Muscle of leg (tissue), 11 donors: ENCODE results near the gene CD3D. TPM values are rescaled to one million over a fixed set of nuclear protein-coding genes. Genes with fewer than 3 reads are reported as not detected.

Experiments
- DNase-seq: peaks from one replicate; pipeline ENCODE4 v3.0.0; 2013
- H3K27ac ChIP-seq: one replicate; pipeline ENCODE4 v1.5.1; 2013; ENCODE audit warnings: mild to moderate bottlenecking, low read length, control low read depth
- H3K27me3 ChIP-seq: one replicate; pipeline ENCODE4 v1.6.1; 2013; ENCODE audit warnings: low read length; ENCODE audit not compliant: control insufficient read depth, insufficient read depth
- H3K36me3 ChIP-seq: one replicate; pipeline ENCODE4 v1.6.1; 2013; ENCODE audit warnings: low read length; ENCODE audit not compliant: control insufficient read depth, insufficient read depth
- H3K4me1 ChIP-seq: one replicate; pipeline ENCODE4 v1.6.1; 2013; ENCODE audit warnings: low read length; ENCODE audit not compliant: control insufficient read depth, insufficient read depth
- H3K4me3 ChIP-seq: one replicate; pipeline ENCODE4 v1.5.1; 2013; ENCODE audit warnings: low read length, control low read depth
- H3K9me3 ChIP-seq: replicated peaks from 2 replicates; pipeline ENCODE4 v1.6.1; 2013; ENCODE audit warnings: low read depth, low read length; ENCODE audit not compliant: control insufficient read depth
- WGBS: methylation state at CpG from one replicate; pipeline ENCODE4 v1.1.5; 2013; ENCODE audit warnings: missing lambda C conversion rate; ENCODE audit not compliant: insufficient coverage; 5-methylcytosine and 5-hydroxymethylcytosine counted together
- polyA plus RNA-seq, 8 donors: library from polyadenylated mRNA; unstranded; fragments of 120-200 nt; gene quantifications; one replicate each; pipeline versions ENCODE4 v1.2.1 to v1.2.3, GENCODE V29; 2013; ENCODE audit warnings: inconsistent platforms in 1 of 8, low replicate concordance in 1 of 8; ENCODE audit not compliant: insufficient read length in 8 of 8, insufficient read depth in 1 of 8
- total RNA-seq: library from RNA; stranded (reverse); fragments of 120-200 nt; gene quantifications from one replicate; pipeline ENCODE4 v1.2.4, GENCODE V29; 2013

Gene CD3D
- total and polyA plus RNA-seq, 9 donors = 0.18 to 0.74 (median 0.29) TPM; not detected in 4

GRCh38 chr11:118366287-118366686 lies 23.8 kb upstream of the CD3D start:
- Histone ChIP-seq H3K36me3 (peaks cover 44% of the 10 kb centered on the region), H3K4me1 (no peaks in the 10 kb centered on the region), H3K27ac (no peak overlapping the region), H3K4me3 (no peak overlapping the region), H3K9me3 (no peaks in the 10 kb centered on the region), H3K27me3 (no peaks in the 10 kb centered on the region)
- DNase-seq = no peak
- WGBS = 89% methylated on average over 1 of the region's 1 CpG

- Histone ChIP-seq H3K4me3 (no peak overlapping the region), H3K27me3 (no peaks in the 10 kb centered on the region), H3K27ac (no peak overlapping the region), H3K36me3 (peaks cover 33% of the 10 kb centered on the region), H3K4me1 (peaks cover 2% of the 10 kb centered on the region), H3K9me3 (no peaks in the 10 kb centered on the region)
- no CpG with 5 or more reads among the region's 3 CpGs for WGBS
- DNase-seq = no peak
These were observed 22.6 kb upstream of the CD3D start for GRCh38 chr11:118364956-118365615.

- Histone ChIP-seq H3K4me3 (peak within 1 kb of the TSS; percentile 77), H3K9me3 (no peaks in the 10 kb centered on the region), H3K36me3 (no peaks in the 10 kb centered on the region), H3K4me1 (peaks cover 5% of the 10 kb centered on the region), H3K27ac (peak within 1 kb of the TSS; percentile 74), H3K27me3 (peaks cover under 1% of the 10 kb centered on the region)
- peak; percentile 98 for DNase-seq
- WGBS = 3% methylated on average over 31 of the region's 33 CpGs
These were observed 16.9 kb upstream of the CD3D start, which contains the start of gene UBE4A for GRCh38 chr11:118359295-118359958. Gene UBE4A, plus strand, starts transcription at chr11:118359600. Its CDS starts 5,481 bp downstream, at chr11:118365081.

- Histone ChIP-seq H3K36me3 (no peaks in the 10 kb centered on the region), H3K4me3 (no peak overlapping the region), H3K4me1 (peaks cover 5% of the 10 kb centered on the region), H3K27ac (no peak overlapping the region), H3K27me3 (peaks cover 3% of the 10 kb centered on the region), H3K9me3 (no peaks in the 10 kb centered on the region)
- DNase-seq = no peak
- WGBS = no CpG with 5 or more reads among the region's 3 CpGs
These were observed 15.6 kb upstream of the CD3D start for GRCh38 chr11:118358071-118358470.

- Histone ChIP-seq H3K27me3 (peaks cover 5% of the 10 kb centered on the region), H3K9me3 (no peaks in the 10 kb centered on the region), H3K4me1 (no peaks in the 10 kb centered on the region), H3K27ac (no peak overlapping the region), H3K4me3 (no peak overlapping the region), H3K36me3 (no peaks in the 10 kb centered on the region)
- peak; percentile 39 for DNase-seq
- WGBS = no CpG with 5 or more reads among the region's 6 CpGs
These were observed 10.7 kb upstream of the CD3D start for GRCh38 chr11:118353084-118353710.

- H3K4me3 ChIP-seq = no peak overlapping the region
- peaks cover 11% of the 10 kb centered on the region for H3K27me3 ChIP-seq
- H3K4me1 ChIP-seq = no peaks in the 10 kb centered on the region
- no peaks in the 10 kb centered on the region for H3K9me3 ChIP-seq
- no peaks in the 10 kb centered on the region for H3K36me3 ChIP-seq
- H3K27ac ChIP-seq = no peak overlapping the region
- DNase-seq = no peak
- 78% methylated on average over 5 of the region's 6 CpGs for WGBS
These were observed 7.0 kb upstream of the CD3D start for GRCh38 chr11:118349475-118349874.

GRCh38 chr11:118343981-118344515 lies 1.5 kb upstream of the CD3D start, which contains the start of gene CD3G:
Gene CD3G, plus strand, starts transcription at chr11:118344344. Its CDS starts 80 bp downstream, at chr11:118344424.
- H3K9me3 ChIP-seq = no peaks in the 10 kb centered on the region
- H3K27ac ChIP-seq = no peak within 1 kb of the TSS
- no peaks in the 10 kb centered on the region for H3K36me3 ChIP-seq
- no peak for DNase-seq
- H3K27me3 ChIP-seq = peaks cover 10% of the 10 kb centered on the region
- H3K4me1 ChIP-seq = no peaks in the 10 kb centered on the region
- 78% methylated on average over 4 of the region's 6 CpGs for WGBS
- H3K4me3 ChIP-seq = no peak within 1 kb of the TSS

- Histone ChIP-seq H3K4me3 (no peak overlapping the region), H3K27me3 (peaks cover 14% of the 10 kb centered on the region)
- 71% methylated on average over 9 of the region's 9 CpGs for WGBS
These were observed 743 bp upstream of the CD3D start for GRCh38 chr11:118343248-118343647.

GRCh38 chr11:118341815-118342489 lies 553 bp downstream of the CD3D start:
- Histone ChIP-seq H3K4me1 (peaks cover 2% of the 10 kb centered on the region), H3K27me3 (peaks cover 8% of the 10 kb centered on the region), H3K4me3 (no peak overlapping the region), H3K36me3 (no peaks in the 10 kb centered on the region), H3K9me3 (no peaks in the 10 kb centered on the region), H3K27ac (no peak overlapping the region)
- no peak for DNase-seq
- WGBS = 79% methylated on average over 3 of the region's 5 CpGs

More at GRCh38 chr11:118343248-118343647, 743 bp upstream of the CD3D start:
- H3K27ac ChIP-seq = no peak overlapping the region
- no peaks in the 10 kb centered on the region for H3K9me3 ChIP-seq
- H3K36me3 ChIP-seq = no peaks in the 10 kb centered on the region
- DNase-seq = no peak
- peaks cover 2% of the 10 kb centered on the region for H3K4me1 ChIP-seq
